Memory B cell (primary cell): ENCODE data around the gene ZNF181.

ENCODE experiments used
- ATAC-seq: fragments of 150-1000 bp; cut with Tn5 transposase; 2 replicates; pipeline ENCODE4 v1.10.0; 2021; ENCODE audit warnings: low read depth, mild to moderate bottlenecking, moderate library complexity
- DNase-seq, 2 donors: peaks; one replicate each; pipeline ENCODE4 v3.0.0; 2022; ENCODE audit warnings: low spot score in 2 of 2
- H3K27ac Mint-ChIP-seq: one replicate; pipeline ENCODE4 v1.8.0; 2022; ENCODE audit warnings: mild to moderate bottlenecking, moderate library complexity, mixed read lengths
- H3K27me3 Mint-ChIP-seq: one replicate; pipeline ENCODE4 v1.8.0; 2022; ENCODE audit warnings: mixed read lengths
- H3K36me3 Mint-ChIP-seq: one replicate; pipeline ENCODE4 v1.8.0; 2022; ENCODE audit warnings: mild to moderate bottlenecking, mixed read lengths
- H3K4me1 Mint-ChIP-seq: one replicate; pipeline ENCODE4 v1.8.0; 2022; ENCODE audit warnings: mixed read lengths
- H3K4me3 Mint-ChIP-seq: one replicate; pipeline ENCODE4 v1.8.0; 2022; ENCODE audit warnings: mild to moderate bottlenecking, moderate library complexity, mixed read lengths
- H3K9me3 Mint-ChIP-seq: one replicate; pipeline ENCODE4 v1.8.0; 2022; ENCODE audit warnings: mixed read lengths

The ZNF181 gene

GRCh38 chr19:34731019-34731829 is 2.8 kb upstream of the ZNF181 start:
- Mint-ChIP-seq H3K27me3 (peaks cover 14% of the 10 kb centered on the region), H3K27ac (no peak overlapping the region), H3K4me3 (no peak overlapping the region), H3K36me3 (peaks cover 10% of the 10 kb centered on the region), H3K4me1 (peaks cover 16% of the 10 kb centered on the region), H3K9me3 (peaks cover 6% of the 10 kb centered on the region)
- ATAC-seq (no peak), DNase-seq (no peak)

DNA sequence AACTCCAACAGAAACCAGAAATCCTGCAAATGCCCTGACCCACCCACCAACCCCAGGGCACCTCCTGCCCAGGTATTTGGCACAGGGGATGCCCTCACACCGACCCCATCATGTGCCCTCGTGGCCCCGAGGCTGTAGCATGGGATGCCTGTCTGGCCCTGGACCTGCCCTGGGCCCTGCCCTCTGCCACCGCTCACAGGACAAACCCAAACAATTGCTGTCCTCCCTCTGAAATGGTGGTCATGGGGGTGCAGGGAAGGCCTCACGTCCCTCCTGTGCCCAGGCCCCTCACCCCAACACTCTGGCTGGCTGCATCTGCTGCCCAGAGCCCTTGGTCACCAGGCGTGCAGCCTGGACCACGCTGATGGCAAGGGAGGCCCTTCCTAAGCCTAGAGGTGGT is 2.1 kb upstream of the ZNF181 start:
- peaks cover 13% of the 10 kb centered on the region for H3K36me3 Mint-ChIP-seq
- peaks cover 6% of the 10 kb centered on the region for H3K9me3 Mint-ChIP-seq
- H3K27ac Mint-ChIP-seq = no peak overlapping the region
- H3K4me3 Mint-ChIP-seq = no peak overlapping the region
- no peak for DNase-seq
- ATAC-seq = no peak
- H3K27me3 Mint-ChIP-seq = peaks cover 10% of the 10 kb centered on the region
- peaks cover 16% of the 10 kb centered on the region for H3K4me1 Mint-ChIP-seq

DNA sequence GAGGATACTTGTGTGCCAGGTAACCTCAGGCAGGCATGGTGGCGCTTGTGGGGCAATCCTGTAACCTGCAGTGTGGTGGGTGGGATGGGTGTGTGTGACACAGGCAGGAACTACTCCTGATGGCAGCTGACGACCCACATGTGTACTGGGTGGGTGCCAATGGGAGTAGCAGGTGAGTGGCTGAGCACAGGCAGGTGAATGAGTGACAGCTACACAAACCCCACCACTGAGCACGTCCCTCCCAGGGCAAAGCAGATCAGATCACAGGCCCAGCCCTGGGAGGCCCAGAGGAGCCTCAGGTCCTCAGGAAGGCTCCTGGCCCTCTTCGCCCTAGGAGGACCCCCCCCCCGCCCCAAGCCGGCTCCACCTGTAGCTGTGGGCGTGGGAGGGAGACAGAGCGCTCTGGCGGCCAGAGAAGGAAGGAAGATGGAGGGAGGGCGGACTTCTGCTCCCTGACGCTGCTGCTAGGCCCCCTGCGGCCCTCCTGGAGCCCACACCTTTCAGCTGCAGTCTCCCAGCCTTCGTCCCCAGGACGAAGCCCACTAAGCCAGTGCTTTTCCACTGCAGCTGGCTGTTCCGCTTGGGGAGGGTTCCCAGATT is 1.3 kb upstream of the ZNF181 start:
- Mint-ChIP-seq H3K4me1 (peaks cover 16% of the 10 kb centered on the region), H3K4me3 (peak overlapping the region; percentile 59), H3K27me3 (peaks cover 6% of the 10 kb centered on the region), H3K36me3 (peaks cover 13% of the 10 kb centered on the region), H3K9me3 (peaks cover 6% of the 10 kb centered on the region), H3K27ac (no peak overlapping the region)
- no peak for DNase-seq
- no peak for ATAC-seq

- DNase-seq = no peak
- H3K4me1 Mint-ChIP-seq = peaks cover 16% of the 10 kb centered on the region
- H3K27ac Mint-ChIP-seq = peak overlapping the region; percentile 93
- peaks cover 6% of the 10 kb centered on the region for H3K9me3 Mint-ChIP-seq
- ATAC-seq = peak; percentile 11
- H3K36me3 Mint-ChIP-seq = peaks cover 14% of the 10 kb centered on the region
- H3K27me3 Mint-ChIP-seq = peaks cover 3% of the 10 kb centered on the region
- peak overlapping the region; percentile 97 for H3K4me3 Mint-ChIP-seq
Measured at GRCh38 chr19:34733266-34733745, 737 bp upstream of the ZNF181 start.

DNA sequence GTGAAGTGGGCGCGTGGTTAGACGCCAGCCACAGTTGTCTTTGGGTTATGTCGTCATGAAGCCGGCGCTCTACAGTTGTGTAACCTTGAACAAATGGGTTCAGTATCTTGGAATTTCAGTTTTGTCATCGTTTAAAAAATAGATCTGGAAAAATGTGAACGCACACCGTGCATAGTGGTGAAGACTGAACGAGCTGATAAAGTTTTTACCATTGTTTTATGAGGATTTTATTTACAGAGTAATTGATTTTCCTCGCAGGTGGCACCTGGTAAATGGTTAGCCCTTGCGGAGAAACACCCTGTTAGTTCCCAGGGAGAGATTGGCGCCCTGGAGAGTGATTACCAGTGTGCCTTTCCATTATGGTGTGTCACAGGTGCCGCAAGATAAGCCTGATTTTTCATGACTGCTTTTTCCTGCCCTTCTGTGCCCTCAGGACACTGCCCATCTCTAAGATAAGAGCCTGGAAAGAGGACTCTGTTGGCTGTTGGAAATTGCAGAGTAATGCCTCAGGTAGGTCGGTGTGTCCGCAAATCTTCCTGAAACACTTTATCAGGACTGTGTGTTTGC is 577 bp downstream of the ZNF181 start:
- Mint-ChIP-seq H3K27me3 (no peaks in the 10 kb centered on the region), H3K9me3 (peaks cover 11% of the 10 kb centered on the region), H3K4me3 (peak overlapping the region; percentile 97), H3K4me1 (peaks cover 16% of the 10 kb centered on the region), H3K27ac (peak overlapping the region; percentile 93), H3K36me3 (peaks cover 24% of the 10 kb centered on the region)
- no peak for DNase-seq
- no peak for ATAC-seq

DNA sequence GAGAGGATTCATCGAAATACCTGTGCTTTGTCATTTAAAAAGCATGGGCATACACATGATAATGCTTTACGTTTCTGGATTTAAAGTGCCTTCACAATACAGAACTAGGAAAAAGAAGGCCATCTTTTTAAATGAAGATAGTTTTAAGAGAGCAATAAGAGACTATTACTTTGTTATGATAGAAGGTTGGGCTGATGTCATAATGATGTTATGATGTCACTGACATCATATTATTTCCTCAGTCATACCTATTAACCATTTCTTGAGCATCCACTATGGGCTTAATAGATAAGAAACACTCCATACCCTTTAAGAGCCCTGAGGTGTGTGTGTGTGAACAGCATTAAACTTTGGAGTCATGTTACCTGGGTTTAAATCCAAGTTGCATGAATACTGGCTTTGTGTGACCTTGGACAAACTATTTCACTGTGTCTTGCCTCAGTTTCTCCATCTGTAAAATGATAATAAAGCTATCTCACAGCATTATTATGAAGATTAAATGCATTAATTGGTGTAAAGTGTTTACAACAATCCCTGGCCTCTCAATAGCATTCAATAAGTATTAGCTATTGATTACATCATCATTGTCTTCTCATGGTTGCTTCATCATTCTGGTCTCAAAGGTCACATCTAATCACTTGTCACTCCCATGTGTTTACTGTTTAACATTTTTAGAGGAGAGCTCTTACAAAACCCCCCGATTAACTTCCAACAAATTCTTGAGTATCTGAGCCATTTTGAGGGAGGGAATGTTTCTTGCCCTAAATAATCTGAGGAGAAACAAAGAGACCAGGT is 11.1 kb downstream of the ZNF181 start:
- H3K27ac Mint-ChIP-seq = no peak overlapping the region
- no peak overlapping the region for H3K4me3 Mint-ChIP-seq
- ATAC-seq = no peak
- H3K27me3 Mint-ChIP-seq = no peaks in the 10 kb centered on the region
- H3K9me3 Mint-ChIP-seq = peaks cover 31% of the 10 kb centered on the region
- DNase-seq = no peak
- H3K4me1 Mint-ChIP-seq = no peaks in the 10 kb centered on the region
- H3K36me3 Mint-ChIP-seq = peaks cover 50% of the 10 kb centered on the region

- H3K36me3 Mint-ChIP-seq = peaks cover 31% of the 10 kb centered on the region
- H3K9me3 Mint-ChIP-seq = peaks cover 30% of the 10 kb centered on the region
- no peaks in the 10 kb centered on the region for H3K27me3 Mint-ChIP-seq
- no peak overlapping the region for H3K4me3 Mint-ChIP-seq
- ATAC-seq = no peak
- H3K27ac Mint-ChIP-seq = no peak overlapping the region
- DNase-seq = no peak
- no peaks in the 10 kb centered on the region for H3K4me1 Mint-ChIP-seq
Measured at GRCh38 chr19:34757441-34757840, 23.4 kb downstream of the ZNF181 start.

DNA sequence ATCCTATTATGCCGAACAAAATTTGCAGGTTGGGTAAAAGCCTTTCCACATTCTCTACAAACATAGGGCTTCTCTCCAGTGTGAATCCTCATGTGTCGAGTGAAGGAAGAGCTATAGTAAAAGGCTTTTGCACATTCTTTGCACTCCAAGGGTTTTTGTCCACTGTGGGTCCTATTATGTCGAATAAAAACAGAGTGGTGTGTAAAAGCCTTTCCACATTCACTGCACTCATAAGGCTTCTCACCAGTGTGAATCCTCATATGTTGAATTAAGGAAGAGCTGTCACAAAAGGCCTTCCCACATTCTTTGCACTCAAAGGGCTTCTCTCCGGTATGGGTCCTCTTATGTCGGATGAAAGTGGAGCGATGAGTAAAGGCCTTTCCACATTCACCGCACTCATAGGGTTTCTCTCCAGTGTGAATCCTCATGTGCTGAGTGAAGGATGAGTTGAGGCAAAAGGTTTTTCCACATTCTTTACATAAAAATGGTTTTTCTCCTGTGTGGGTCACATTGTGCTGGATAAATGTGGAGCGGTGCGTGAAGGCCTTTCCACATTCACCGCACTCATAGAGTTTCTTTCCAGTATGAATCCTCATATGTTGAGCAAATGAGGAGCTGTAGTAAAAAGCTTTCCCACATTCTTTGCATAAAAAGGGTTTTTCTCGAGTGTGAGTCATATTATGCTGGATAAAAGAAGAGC is 25.3 kb downstream of the ZNF181 start:
- no peak overlapping the region for H3K4me3 Mint-ChIP-seq
- H3K36me3 Mint-ChIP-seq = peaks cover 39% of the 10 kb centered on the region
- DNase-seq (no peak), ATAC-seq (no peak)
- H3K27me3 Mint-ChIP-seq = no peaks in the 10 kb centered on the region
- peaks cover 28% of the 10 kb centered on the region for H3K9me3 Mint-ChIP-seq
- no peaks in the 10 kb centered on the region for H3K4me1 Mint-ChIP-seq
- H3K27ac Mint-ChIP-seq = no peak overlapping the region

DNA sequence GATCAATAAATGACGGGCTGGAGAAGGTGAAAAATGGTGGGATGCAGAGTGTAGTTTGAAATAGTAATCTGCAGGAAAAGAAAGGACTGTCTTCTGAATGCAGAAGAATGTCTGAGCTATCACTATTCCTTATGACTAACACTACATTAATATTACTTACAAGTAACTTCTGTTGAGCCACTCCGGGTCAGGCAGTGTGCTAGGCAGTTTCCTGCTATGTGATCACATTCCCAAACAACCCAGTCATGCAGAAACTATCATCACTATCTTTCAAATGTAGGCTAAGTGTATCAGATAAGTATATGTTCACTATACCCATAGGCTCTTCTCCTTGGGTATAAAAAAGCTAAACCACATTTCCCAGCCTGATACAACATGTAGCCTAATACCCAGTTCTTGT is 32.3 kb downstream of the ZNF181 start:
- Mint-ChIP-seq H3K9me3 (peaks cover 21% of the 10 kb centered on the region), H3K4me3 (no peak overlapping the region), H3K27ac (no peak overlapping the region), H3K36me3 (peaks cover 60% of the 10 kb centered on the region), H3K27me3 (no peaks in the 10 kb centered on the region), H3K4me1 (peaks cover 1% of the 10 kb centered on the region)
- no peak for DNase-seq
- ATAC-seq = no peak

DNA sequence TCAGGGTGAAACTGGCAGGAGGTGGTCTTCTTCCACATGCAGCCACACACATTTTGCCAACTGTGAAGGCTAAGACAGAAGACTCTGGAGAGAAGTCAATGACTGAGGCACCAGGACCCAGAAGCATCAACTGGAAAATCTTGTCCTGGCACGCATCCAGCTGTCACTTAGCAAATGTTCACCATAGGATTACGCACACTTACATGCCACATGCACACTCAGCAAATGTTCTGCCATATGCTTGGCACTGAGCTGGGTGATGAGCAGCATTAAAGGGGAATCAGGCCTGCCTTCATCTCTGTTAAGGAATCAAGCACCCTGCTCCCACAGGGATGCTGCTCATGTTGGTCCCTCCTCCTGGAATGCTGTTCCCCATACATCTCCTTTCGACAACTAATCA is 33.9 kb downstream of the ZNF181 start:
- Mint-ChIP-seq H3K4me3 (no peak overlapping the region), H3K27ac (no peak overlapping the region)

GRCh38 chr19:34772697-34773554 is 38.9 kb downstream of the ZNF181 start, which contains the start of gene ZNF599:
Gene ZNF599 (minus strand): TSS chr19:34773215. CDS start chr19:34772841, 374 bp downstream.
- Mint-ChIP-seq H3K4me1 (peaks cover 5% of the 10 kb centered on the region), H3K9me3 (peaks cover 4% of the 10 kb centered on the region), H3K27ac (peak within 1 kb of the TSS; percentile 31), H3K36me3 (peaks cover 10% of the 10 kb centered on the region), H3K27me3 (peaks cover 4% of the 10 kb centered on the region), H3K4me3 (peak within 1 kb of the TSS; percentile 93)
- DNase-seq (peak; percentile 88 to 90), ATAC-seq (peak; percentile 99)

More for the DNA sequence above, 33.9 kb downstream of the ZNF181 start:
- DNase-seq (no peak), ATAC-seq (no peak)
- H3K27me3 Mint-ChIP-seq = no peaks in the 10 kb centered on the region
- peaks cover 12% of the 10 kb centered on the region for H3K9me3 Mint-ChIP-seq
- H3K4me1 Mint-ChIP-seq = peaks cover 5% of the 10 kb centered on the region
- H3K36me3 Mint-ChIP-seq = peaks cover 47% of the 10 kb centered on the region

- no peak for DNase-seq
- Mint-ChIP-seq H3K27ac (no peak overlapping the region), H3K27me3 (peaks cover 4% of the 10 kb centered on the region), H3K36me3 (peaks cover 5% of the 10 kb centered on the region), H3K4me3 (peak overlapping the region; percentile 93), H3K9me3 (peaks cover 4% of the 10 kb centered on the region), H3K4me1 (peaks cover 5% of the 10 kb centered on the region)
- no peak for ATAC-seq
Measured at GRCh38 chr19:34773555-34773864, 39.5 kb downstream of the ZNF181 start.

DNA sequence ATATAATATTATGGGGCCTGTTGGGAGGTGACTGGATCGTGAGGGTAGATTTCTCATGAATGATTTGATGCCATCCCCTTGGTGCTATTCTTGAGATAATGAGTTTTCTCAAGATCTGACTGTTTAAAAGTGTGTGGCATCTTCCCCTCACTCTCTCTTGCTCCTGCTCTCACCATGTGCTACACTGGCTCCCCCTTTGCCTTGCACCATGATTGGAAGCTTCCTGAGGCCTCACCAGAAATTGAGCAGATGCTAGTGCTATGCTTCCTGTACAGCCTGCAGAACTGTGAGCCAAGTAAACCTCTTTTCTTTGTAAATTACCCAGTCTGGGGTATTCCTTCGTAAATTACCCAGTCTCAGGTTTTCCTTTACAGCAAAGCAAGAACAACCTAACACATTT is 40.8 kb downstream of the ZNF181 start:
- no peak for ATAC-seq
- Mint-ChIP-seq H3K27me3 (peaks cover 4% of the 10 kb centered on the region), H3K27ac (no peak overlapping the region), H3K4me1 (peaks cover 5% of the 10 kb centered on the region), H3K9me3 (peaks cover 4% of the 10 kb centered on the region), H3K36me3 (peaks cover 3% of the 10 kb centered on the region), H3K4me3 (no peak overlapping the region)
- no peak for DNase-seq
